Measurements from ENCODE around the gene SRY.

DNA sequence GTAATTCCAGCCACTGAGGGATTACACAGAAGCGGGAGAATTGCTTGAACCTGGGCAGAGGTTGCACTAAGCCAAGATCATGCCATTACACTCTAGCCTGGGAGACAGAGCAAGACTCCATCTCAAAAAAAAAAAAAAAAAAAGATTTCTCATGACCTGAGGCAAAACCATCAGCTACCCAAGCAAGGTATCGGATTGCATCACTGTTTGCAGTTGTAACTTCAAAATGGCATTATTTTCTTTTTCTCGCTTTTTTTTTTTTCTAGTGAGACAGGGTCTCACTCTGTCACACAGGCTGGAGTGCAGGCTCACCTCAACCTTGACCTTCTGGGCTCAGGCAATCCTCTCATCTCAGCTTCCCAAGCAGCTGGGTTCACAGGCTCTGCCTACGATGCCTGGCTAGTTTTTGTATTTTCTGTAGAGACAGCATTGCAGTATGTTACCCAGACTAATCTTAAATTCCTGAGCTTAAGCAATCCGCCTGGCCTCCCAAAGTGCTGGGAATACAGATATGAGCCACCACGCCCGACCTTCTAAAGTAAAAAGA lies 9.6 kb upstream of the SRY start:
- TF ChIP-seq CTCF (conservative IDR thresholded peaks at IDR 0.05; ENCODE audit: low read length) (no peak), EZH2phosphoT487 (IDR thresholded peaks at IDR 0.05; ENCODE audit: borderline replicate concordance) (no peak)

Measured in Loucy (cell line).